Measurements from ENCODE around the gene ZC3H4.
"Not testable (repeated sequence)": the region's sequence is repeated elsewhere in the genome, so short reads cannot be mapped to it uniquely, and the experiment has no call there.

ZC3H4 gene

GRCh38 chr19:47107202-47107952 is 6.2 kb downstream of the ZC3H4 start:
- no peak overlapping the region for H3K4me3 ChIP-seq (ENCODE audit: low read depth, low read length)
- TF ChIP-seq CTCF (IDR thresholded peaks at IDR 0.05; ENCODE audit: borderline replicate concordance, insufficient read depth, low read depth, low read length): no peak

GRCh38 chr19:47106821-47107201 is 6.8 kb downstream of the ZC3H4 start:
- TF ChIP-seq CTCF (IDR thresholded peaks at IDR 0.05; ENCODE audit: borderline replicate concordance, insufficient read depth, low read depth, low read length): no peak
- H3K4me3 ChIP-seq (ENCODE audit: low read depth, low read length): no peak overlapping the region

GRCh38 chr19:47105874-47106273 is 7.7 kb downstream of the ZC3H4 start:
- TF ChIP-seq CTCF (IDR thresholded peaks at IDR 0.05; ENCODE audit: borderline replicate concordance, insufficient read depth, low read depth, low read length): no peak
- no peak overlapping the region for H3K4me3 ChIP-seq (ENCODE audit: low read depth, low read length)

GRCh38 chr19:47104680-47105079 is 8.9 kb downstream of the ZC3H4 start:
- no peak overlapping the region for H3K4me3 ChIP-seq (ENCODE audit: low read depth, low read length)
- TF ChIP-seq CTCF (IDR thresholded peaks at IDR 0.05; ENCODE audit: borderline replicate concordance, insufficient read depth, low read depth, low read length): no peak

GRCh38 chr19:47102346-47103060 is 11.1 kb downstream of the ZC3H4 start:
- no peak overlapping the region for H3K4me3 ChIP-seq (ENCODE audit: low read depth, low read length)
- no peak for TF ChIP-seq CTCF (IDR thresholded peaks at IDR 0.05; ENCODE audit: borderline replicate concordance, insufficient read depth, low read depth, low read length)

GRCh38 chr19:47101116-47101515 is 12.5 kb downstream of the ZC3H4 start:
- H3K4me3 ChIP-seq (ENCODE audit: low read depth, low read length): not testable (repeated sequence)

- TF ChIP-seq CTCF (IDR thresholded peaks at IDR 0.05; ENCODE audit: borderline replicate concordance, insufficient read depth, low read depth, low read length): no peak
- no peak overlapping the region for H3K4me3 ChIP-seq (ENCODE audit: low read depth, low read length)
Observed at GRCh38 chr19:47100290-47100689, 13.3 kb downstream of the ZC3H4 start.

All from GM12875 (cell line).